Neural progenitor cell (in vitro differentiated cells): ENCODE data around the gene BAIAP2.

ENCODE experiments used
- CTCF ChIP-seq: fragments of 200-600 bp; sonication (generic); IDR thresholded peaks from 2 replicates; pipeline ENCODE4 v1.5.1; 2017; ENCODE audit warnings: antibody characterized with exemption, mild to moderate bottlenecking
- EZH2 ChIP-seq: fragments of 200-600 bp; sonication (generic); IDR thresholded peaks from 2 replicates; pipeline ENCODE4 v1.6.1; 2017; ENCODE audit warnings: antibody characterized with exemption, mild to moderate bottlenecking, moderate library complexity

- TF ChIP-seq CTCF: no peak
- TF ChIP-seq EZH2: no peak
These were observed 127.5 kb downstream of the BAIAP2 start for GRCh38 chr17:81162491-81162890.
